GM23248 (cell line): ENCODE data around the gene SLC8A2.

Experiments
- EZH2 ChIP-seq: fragments of 200-600 bp; sonication (generic); IDR thresholded peaks from 2 replicates; pipeline ENCODE4 v1.6.1; 2018; ENCODE audit warnings: antibody characterized with exemption, mild to moderate bottlenecking; ENCODE audit not compliant: insufficient read depth, poor library complexity, severe bottlenecking
- EZH2phosphoT487 ChIP-seq: fragments of 200-600 bp; sonication (generic); IDR thresholded peaks from 2 replicates; pipeline ENCODE4 v1.6.1; 2018; ENCODE audit warnings: antibody characterized with exemption, moderate library complexity, mild to moderate bottlenecking, low read depth; ENCODE audit not compliant: insufficient read depth

- no peak for TF ChIP-seq EZH2phosphoT487
- no peak for TF ChIP-seq EZH2
Observed at GRCh38 chr19:47419030-47419783, 52.5 kb downstream of the SLC8A2 start, which contains the start of gene MEIS3.
